HEK293T (cell line): ENCODE data around the gene EID2B.

Experiments
- CTCF ChIA-PET: fragments of 350-600 bp; formaldehyde crosslinking; extraction: SDS; loops from one replicate; lab custom pipeline; 2021; ENCODE audit warnings: antibody characterized with exemption, inconsistent platforms; lab: Yijun Ruan, JAX
- POLR2A ChIA-PET: fragments of 350-600 bp; formaldehyde crosslinking; extraction: SDS; loops from one replicate; lab custom pipeline; 2020; ENCODE audit warnings: antibody characterized with exemption, inconsistent platforms; lab: Yijun Ruan, JAX
- DNase-seq: peaks from one replicate; pipeline ENCODE4 v3.0.0; 2012; ENCODE audit warnings: mixed read lengths; ENCODE audit errors: extremely low spot score
- ARNT ChIP-seq: fragments of 450-650 bp; IDR thresholded peaks from 2 replicates; pipeline ENCODE4 v1.6.1; 2017; ENCODE audit warnings: mild to moderate bottlenecking
- BHLHE40 ChIP-seq: fragments of 450-650 bp; IDR thresholded peaks from 2 replicates; pipeline ENCODE4 v1.6.1; 2016; ENCODE audit warnings: mild to moderate bottlenecking, moderate library complexity, borderline replicate concordance
- CTBP1 ChIP-seq: fragments of 450-650 bp; IDR thresholded peaks from 2 replicates; pipeline ENCODE4 v1.6.1; 2016; ENCODE audit warnings: borderline replicate concordance
- ELF4 ChIP-seq: fragments of 450-650 bp; IDR thresholded peaks from 2 replicates; pipeline ENCODE4 v1.6.1; 2017; ENCODE audit warnings: antibody characterized with exemption
- FOXA1 ChIP-seq: fragments of 450-650 bp; IDR thresholded peaks from 2 replicates; pipeline ENCODE4 v1.6.1; 2016; ENCODE audit warnings: mild to moderate bottlenecking
- FOXK2 ChIP-seq: fragments of 450-650 bp; IDR thresholded peaks from 2 replicates; pipeline ENCODE4 v1.6.1; 2016; ENCODE audit warnings: mild to moderate bottlenecking
- FOXM1 ChIP-seq: fragments of 450-650 bp; IDR thresholded peaks from 2 replicates; pipeline ENCODE4 v1.6.1; 2017; ENCODE audit warnings: mild to moderate bottlenecking, borderline replicate concordance
- HDGF ChIP-seq: fragments of 450-650 bp; IDR thresholded peaks from 2 replicates; pipeline ENCODE4 v1.6.1; 2017; ENCODE audit warnings: antibody characterized with exemption, borderline replicate concordance
- L3MBTL2 ChIP-seq: fragments of 450-650 bp; conservative IDR thresholded peaks from 2 replicates; pipeline ENCODE4 v1.6.1; 2016; ENCODE audit warnings: mild to moderate bottlenecking
- LEF1 ChIP-seq: fragments of 450-650 bp; IDR thresholded peaks from 2 replicates; pipeline ENCODE4 v1.6.1; 2017; ENCODE audit warnings: mild to moderate bottlenecking, borderline replicate concordance
- NFRKB ChIP-seq: fragments of 450-650 bp; IDR thresholded peaks from 2 replicates; pipeline ENCODE4 v1.6.1; 2016; ENCODE audit warnings: mild to moderate bottlenecking, moderate library complexity
- SP1 ChIP-seq: fragments of 450-650 bp; IDR thresholded peaks from 2 replicates; pipeline ENCODE4 v1.6.1; 2017
- SUZ12 ChIP-seq: fragments of 450-650 bp; IDR thresholded peaks from 2 replicates; pipeline ENCODE4 v1.6.1; 2016; ENCODE audit warnings: mild to moderate bottlenecking
- TARDBP ChIP-seq: fragments of 450-650 bp; IDR thresholded peaks from 2 replicates; pipeline ENCODE4 v1.6.1; 2016
- ZNF384 ChIP-seq: fragments of 450-650 bp; IDR thresholded peaks from 2 replicates; pipeline ENCODE4 v1.6.1; 2016
- TF ChIP-seq, protein P1 (sequence below): fragments of 450-650 bp; IDR thresholded peaks from 2 replicates; pipeline ENCODE4 v1.6.1; 2016

The EID2B gene

DNA sequence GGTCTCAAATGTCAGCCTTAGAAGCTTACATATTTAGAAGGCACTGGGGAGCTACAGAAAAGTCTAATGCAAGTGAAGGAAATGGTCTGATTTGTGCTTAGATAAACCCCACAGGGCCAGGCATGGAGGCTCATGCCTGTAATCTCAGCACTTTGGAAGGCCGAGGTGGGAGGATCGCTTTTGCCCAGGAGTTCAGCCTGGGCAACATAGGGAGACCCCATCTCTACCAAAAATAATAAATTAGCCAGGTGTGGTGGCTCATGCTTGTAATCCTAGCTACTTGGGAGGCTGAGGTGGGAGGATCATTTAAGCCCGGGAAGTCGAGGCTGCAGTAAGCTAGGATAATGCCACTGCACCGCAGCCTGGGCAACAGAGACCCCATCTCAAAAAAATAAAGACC, 36.6 kb downstream of the EID2B start:
- DNase-seq, result no peak
- TF ChIP-seq NFRKB, result no peak
- no peak for TF ChIP-seq ZNF384
- no peak for TF ChIP-seq FOXK2
- no peak for TF ChIP-seq FOXM1
- no peak for TF ChIP-seq LEF1
- TF ChIP-seq ELF4, result no peak
- TF ChIP-seq HDGF, result no peak
- TF ChIP-seq SUZ12, result no peak
- no peak for TF ChIP-seq TARDBP
- no peak for TF ChIP-seq ARNT
- POLR2A ChIA-PET, result interaction anchor here (1.2 to 4.8 kb wide), 2 partner anchors 16 to 60 kb away, joined by 5 to 34 read pairs; partner anchors contain the start of genes RPS16 and TIMM50
- CTCF ChIA-PET, result no interaction called here

DNA sequence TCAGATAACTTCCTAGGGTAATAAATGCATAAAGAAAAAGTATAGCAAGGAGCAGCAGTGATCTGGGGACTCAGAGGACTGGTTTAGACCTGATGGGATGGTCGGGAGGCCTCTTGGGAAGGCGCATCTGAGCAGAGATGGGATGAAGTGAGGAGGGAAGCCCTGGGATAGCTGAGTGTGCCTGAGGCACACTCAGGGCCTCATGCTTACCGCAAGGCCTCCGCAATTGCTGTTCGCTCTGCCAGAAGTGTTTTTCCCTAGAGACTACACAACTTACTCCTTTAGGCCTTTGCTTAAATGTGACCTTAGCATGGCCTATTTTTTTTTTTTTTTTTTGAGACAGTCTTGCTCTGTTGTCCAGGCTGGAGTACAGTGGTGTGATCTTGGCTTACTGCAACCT, 38.0 kb downstream of the EID2B start:
- CTCF ChIA-PET, result no interaction called here
- POLR2A ChIA-PET, result interaction anchor here (1.2 to 1.3 kb wide), 2 partner anchors 14 to 59 kb away, joined by 3 read pairs; partner anchors contain the start of genes RPS16 and TIMM50
- no peak for DNase-seq
- TF ChIP-seq CTBP1 (no peak), BHLHE40 (no peak)

DNA sequence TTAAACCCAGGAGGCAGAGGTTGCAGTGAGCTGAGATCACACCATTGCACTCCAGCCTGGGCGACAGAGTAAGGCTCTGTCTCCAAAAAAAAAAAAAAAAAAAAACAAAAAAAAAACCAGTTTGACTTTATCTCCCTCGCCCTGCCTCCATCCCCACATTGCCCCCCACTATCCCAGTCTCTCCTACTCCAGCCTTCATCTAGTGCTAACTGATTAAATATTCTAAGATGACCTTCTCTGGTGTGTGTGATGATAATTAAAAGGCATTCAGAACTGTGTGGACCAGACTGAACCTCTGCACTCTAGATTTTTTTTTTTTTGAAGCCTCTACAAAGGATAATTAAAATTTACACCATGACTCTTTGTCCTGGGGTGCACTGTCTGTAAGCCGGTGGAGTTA, 39.9 kb downstream of the EID2B start:
- no peak for TF ChIP-seq ARNT
- TF ChIP-seq FOXK2, result no peak
- TF ChIP-seq SP1, result no peak
- no peak for TF ChIP-seq SUZ12
- no peak for TF ChIP-seq HDGF
- no peak for TF ChIP-seq BHLHE40
- TF ChIP-seq FOXA1, result no peak
- CTCF ChIA-PET, result no interaction called here
- DNase-seq, result no peak
- POLR2A ChIA-PET, result interaction anchor here (1.7 kb wide), 2 partner anchors 12 to 57 kb away, joined by 4 read pairs; partner anchors contain the start of genes RPS16 and TIMM50

DNA sequence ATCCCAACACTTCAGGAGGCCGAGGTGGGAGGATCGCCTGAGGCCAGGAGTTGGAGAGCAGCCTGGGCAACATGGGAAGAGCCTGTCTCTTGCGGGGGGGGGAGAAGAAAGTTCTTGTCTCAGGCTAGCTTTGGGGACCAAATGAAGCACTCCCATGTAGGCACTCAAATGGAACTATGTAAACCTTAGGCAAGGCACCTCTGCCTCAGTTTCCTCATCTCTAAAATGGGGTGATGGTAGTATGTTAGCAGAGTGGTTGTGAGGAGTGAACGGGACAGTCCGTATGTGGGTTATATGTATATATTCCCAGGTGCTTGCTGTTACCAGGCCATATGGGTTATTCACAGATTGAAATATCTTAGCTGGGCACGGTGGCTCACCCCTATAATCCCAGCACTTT, 40.4 kb downstream of the EID2B start:
- TF ChIP-seq BHLHE40, result no peak
- TF ChIP-seq NFRKB, result no peak
- no peak for TF ChIP-seq LEF1
- TF ChIP-seq SP1, result no peak
- TF ChIP-seq L3MBTL2, result no peak
- TF ChIP-seq FOXK2, result no peak
- TF ChIP-seq HDGF, result no peak
- TF ChIP-seq, protein P1, sequence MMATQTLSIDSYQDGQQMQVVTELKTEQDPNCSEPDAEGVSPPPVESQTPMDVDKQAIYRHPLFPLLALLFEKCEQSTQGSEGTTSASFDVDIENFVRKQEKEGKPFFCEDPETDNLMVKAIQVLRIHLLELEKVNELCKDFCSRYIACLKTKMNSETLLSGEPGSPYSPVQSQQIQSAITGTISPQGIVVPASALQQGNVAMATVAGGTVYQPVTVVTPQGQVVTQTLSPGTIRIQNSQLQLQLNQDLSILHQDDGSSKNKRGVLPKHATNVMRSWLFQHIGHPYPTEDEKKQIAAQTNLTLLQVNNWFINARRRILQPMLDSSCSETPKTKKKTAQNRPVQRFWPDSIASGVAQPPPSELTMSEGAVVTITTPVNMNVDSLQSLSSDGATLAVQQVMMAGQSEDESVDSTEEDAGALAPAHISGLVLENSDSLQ, result no peak
- TF ChIP-seq SUZ12, result no peak
- TF ChIP-seq ELF4, result no peak
- TF ChIP-seq ZNF384, result no peak
- TF ChIP-seq FOXM1, result no peak
- no peak for TF ChIP-seq ARNT
- TF ChIP-seq TARDBP, result no peak
- TF ChIP-seq FOXA1, result no peak
- TF ChIP-seq CTBP1, result no peak
- POLR2A ChIA-PET, result interaction anchor here (1.7 kb wide), 2 partner anchors 12 to 56 kb away, joined by 4 read pairs; partner anchors contain the start of genes RPS16 and TIMM50
- CTCF ChIA-PET, result no interaction called here

DNA sequence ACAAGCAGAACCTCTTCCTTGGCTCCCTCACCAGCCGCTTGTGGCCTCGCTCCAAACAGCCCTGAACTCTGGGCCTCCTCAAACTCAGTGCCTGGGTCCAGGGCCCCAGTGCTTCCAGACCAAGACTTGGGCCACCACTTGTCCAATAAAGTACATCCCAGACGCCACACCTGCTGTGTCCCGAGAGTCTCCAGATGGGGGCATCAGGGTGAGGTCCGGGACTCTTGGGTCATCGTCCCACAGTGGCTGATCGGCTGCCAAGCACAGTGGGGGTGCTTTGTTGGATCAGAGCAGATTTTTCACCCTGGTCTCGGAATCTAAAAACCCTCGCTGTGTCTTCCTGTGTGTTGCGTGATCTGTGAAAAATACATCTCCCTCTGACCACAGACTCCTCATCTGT, 42.9 kb downstream of the EID2B start:
- POLR2A ChIA-PET, result interaction anchor here (0.6 to 1.2 kb wide), 2 partner anchors 9 to 1498 kb away, joined by 3 to 5 read pairs; partner anchors contain the start of gene TIMM50
- no peak for DNase-seq
- CTCF ChIA-PET, result no interaction called here
- TF ChIP-seq ELF4, result no peak
- TF ChIP-seq SUZ12, result no peak
- TF ChIP-seq FOXA1, result no peak
- no peak for TF ChIP-seq FOXM1
- no peak for TF ChIP-seq ARNT
- no peak for TF ChIP-seq BHLHE40
- no peak for TF ChIP-seq NFRKB
- no peak for TF ChIP-seq CTBP1

More for the DNA sequence above, 40.4 kb downstream of the EID2B start:
- DNase-seq, result no peak

DNA sequence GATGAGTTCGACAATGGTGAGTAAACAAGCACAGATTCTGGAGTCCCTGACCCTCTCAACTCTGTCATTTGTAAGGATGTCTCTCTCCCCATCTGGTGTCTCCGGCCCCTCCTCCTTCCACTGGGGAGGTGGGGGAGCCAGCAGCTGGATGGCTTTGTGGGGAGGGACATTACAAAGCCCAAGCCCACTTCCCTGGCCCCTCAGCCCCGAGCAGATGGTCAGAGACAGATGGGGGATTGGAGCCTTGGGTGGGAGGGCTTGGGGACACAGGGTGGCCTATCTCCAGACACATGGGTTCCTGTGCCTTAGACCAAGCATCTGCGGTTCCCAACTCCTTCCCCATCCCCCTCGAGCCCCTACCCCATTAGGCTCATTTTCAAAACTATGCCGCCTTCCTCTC, 49.5 kb downstream of the EID2B start:
- POLR2A ChIA-PET, result no interaction called here
- TF ChIP-seq LEF1 (no peak), ZNF384 (no peak), SP1 (no peak), CTBP1 (no peak), FOXK2 (no peak), FOXA1 (no peak), NFRKB (no peak), L3MBTL2 (no peak), ARNT (no peak), BHLHE40 (no peak), HDGF (no peak), ELF4 (no peak), FOXM1 (no peak), SUZ12 (no peak), TARDBP (no peak)
- TF ChIP-seq, protein P1, result no peak
- no peak for DNase-seq
- CTCF ChIA-PET, result no interaction called here

DNA sequence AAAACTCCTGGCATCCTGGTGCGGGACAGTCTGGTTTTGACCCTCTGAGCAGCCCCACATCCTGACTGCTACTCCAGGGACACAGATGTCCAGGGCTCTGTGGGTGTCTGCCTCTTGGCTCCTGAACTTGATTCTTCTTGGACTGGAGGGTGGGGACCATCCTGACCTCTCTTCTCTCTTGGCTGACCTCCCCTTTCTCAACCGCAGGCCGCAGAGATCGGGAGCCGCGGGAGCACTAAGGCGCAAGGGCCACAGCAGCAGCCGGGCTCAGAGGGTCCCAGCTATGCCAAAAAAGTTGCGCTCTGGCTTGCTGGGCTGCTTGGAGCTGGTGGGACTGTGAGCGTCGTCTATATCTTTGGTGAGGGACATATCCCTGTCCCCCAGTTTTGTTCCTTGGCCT, 51.0 kb downstream of the EID2B start:
- no peak for TF ChIP-seq ARNT
- no peak for TF ChIP-seq FOXM1
- no peak for TF ChIP-seq SP1
- TF ChIP-seq, protein P1, result no peak
- TF ChIP-seq FOXA1, result no peak
- TF ChIP-seq ZNF384, result no peak
- no peak for TF ChIP-seq ELF4
- TF ChIP-seq BHLHE40, result no peak
- TF ChIP-seq SUZ12, result no peak
- no peak for TF ChIP-seq FOXK2
- TF ChIP-seq LEF1, result no peak
- TF ChIP-seq HDGF, result no peak
- no peak for TF ChIP-seq L3MBTL2
- TF ChIP-seq TARDBP, result no peak
- TF ChIP-seq CTBP1, result no peak
- ChIA-PET CTCF (no interaction called here), POLR2A (interaction anchor here (1.4 to 2.6 kb wide), 3 partner anchors 14 to 46 kb away, joined by 7 to 11 read pairs (median 11); partner anchors contain the start of genes DLL3 and RPS16)
- DNase-seq, result no peak
